SK-N-MC (cell line): Measurements from ENCODE around the gene PRELID1.
"Not testable (repeated sequence)": the region's sequence is repeated elsewhere in the genome, so short reads cannot be mapped to it uniquely, and the experiment has no call there.

Experiments used
- DNase-seq: peaks from one replicate; pipeline ENCODE4 v3.0.0-alpha.2; 2011; ENCODE audit warnings: low read depth, low spot score
- H3K27ac ChIP-seq: fragments of 200-600 bp; sonication (generic); 2 replicates; pipeline ENCODE4 v1.5.1; 2016; ENCODE audit warnings: mixed run types
- H3K36me3 ChIP-seq: fragments of 200-600 bp; sonication (generic); 2 replicates; pipeline ENCODE4 v1.6.1; 2017; ENCODE audit warnings: antibody characterized with exemption, low read length, mixed read lengths; ENCODE audit not compliant: insufficient read depth
- H3K4me3 ChIP-seq: fragments of 200-600 bp; sonication (generic); 2 replicates; pipeline ENCODE4 v1.5.1; 2016
- H3K9ac ChIP-seq: fragments of 200-600 bp; sonication (generic); 2 replicates; pipeline ENCODE4 v1.8.0; 2017; ENCODE audit warnings: mixed run types, mixed read lengths; ENCODE audit not compliant: insufficient read length
- H3K9me3 ChIP-seq: fragments of 200-600 bp; sonication (generic); 2 replicates; pipeline ENCODE4 v1.6.1; 2017; ENCODE audit warnings: low read depth, mild to moderate bottlenecking, antibody characterized with exemption, low read length, moderate library complexity, mixed read lengths
- EZH2 ChIP-seq: fragments of 200-600 bp; sonication (generic); IDR thresholded peaks from one replicate; pipeline ENCODE4 v1.6.1; 2017; ENCODE audit warnings: antibody characterized with exemption
- FOXP2 ChIP-seq: optimal IDR thresholded peaks from 2 replicates; pipeline ENCODE3; 2011; ENCODE audit warnings: mild to moderate bottlenecking, moderate library complexity; ENCODE audit not compliant: insufficient read depth; ENCODE audit errors: extremely low read length, control extremely low read depth
- POLR2AphosphoS5 ChIP-seq: IDR thresholded peaks from 2 replicates; pipeline ENCODE4 v1.6.1; 2012; ENCODE audit warnings: mild to moderate bottlenecking, low read depth, low read length, borderline replicate concordance

The PRELID1 gene, protein sequence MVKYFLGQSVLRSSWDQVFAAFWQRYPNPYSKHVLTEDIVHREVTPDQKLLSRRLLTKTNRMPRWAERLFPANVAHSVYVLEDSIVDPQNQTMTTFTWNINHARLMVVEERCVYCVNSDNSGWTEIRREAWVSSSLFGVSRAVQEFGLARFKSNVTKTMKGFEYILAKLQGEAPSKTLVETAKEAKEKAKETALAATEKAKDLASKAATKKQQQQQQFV

GRCh38 chr5:177303121-177303924 lies at the start of gene PRELID1, which contains the start of gene RAB24:
Gene PRELID1 (plus strand): TSS chr5:177303799. CDS start chr5:177303986, 187 bp downstream.
Gene RAB24 (minus strand): TSS chr5:177303719. CDS start chr5:177303288, 431 bp downstream.
- no peaks in the 10 kb centered on the region for H3K9me3 ChIP-seq
- H3K9ac ChIP-seq: peak within 1 kb of the TSS; percentile 95
- H3K36me3 ChIP-seq: peaks cover 20% of the 10 kb centered on the region
- peak within 1 kb of the TSS; percentile 44; the same call in 1 of the 2 replicates for H3K27ac ChIP-seq
- peak within 1 kb of the TSS; percentile 98 for H3K4me3 ChIP-seq
- TF ChIP-seq EZH2 (no peak), POLR2AphosphoS5 (peak; percentile 79; the same call in 1 of the 2 replicates)
- no peak for DNase-seq

DNA sequence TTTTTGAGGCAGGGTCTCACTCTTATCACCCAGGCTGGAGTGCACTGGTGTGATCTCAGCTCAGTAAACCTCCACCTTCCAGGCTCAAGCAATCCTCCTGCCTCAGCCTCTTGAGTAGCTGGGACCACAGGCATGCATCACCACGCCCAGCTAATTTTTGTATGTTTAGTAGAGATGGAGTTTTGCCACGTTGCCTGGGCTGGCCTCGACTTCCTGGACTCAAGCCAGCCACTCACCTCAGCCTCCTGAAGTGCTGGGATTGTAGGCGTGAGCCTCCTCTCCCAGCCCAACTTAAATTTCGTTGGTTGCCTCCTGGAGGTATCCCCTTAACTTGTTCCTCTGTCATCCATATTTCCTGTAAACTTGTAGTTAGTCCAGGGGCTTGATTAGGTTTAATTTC lies 47.3 kb upstream of the PRELID1 start:
- no peak overlapping the region for H3K9ac ChIP-seq
- no peak overlapping the region for H3K4me3 ChIP-seq
- TF ChIP-seq FOXP2 (no peak), POLR2AphosphoS5 (no peak), EZH2 (no peak)
- no peak overlapping the region for H3K27ac ChIP-seq
- DNase-seq: no peak
- H3K36me3 ChIP-seq: peaks cover 62% of the 10 kb centered on the region
- H3K9me3 ChIP-seq: no peaks in the 10 kb centered on the region

GRCh38 chr5:177258711-177259110 lies 44.9 kb upstream of the PRELID1 start:
- H3K4me3 ChIP-seq, H3K9me3 ChIP-seq, H3K9ac ChIP-seq, H3K27ac ChIP-seq, DNase-seq: not testable (repeated sequence)
- peaks cover 57% of the 10 kb centered on the region for H3K36me3 ChIP-seq

GRCh38 chr5:177260961-177261360 lies 42.6 kb upstream of the PRELID1 start:
- TF ChIP-seq FOXP2: no peak
- no peak for TF ChIP-seq POLR2AphosphoS5
- no peak for TF ChIP-seq EZH2
- H3K36me3 ChIP-seq: peaks cover 57% of the 10 kb centered on the region

GRCh38 chr5:177261510-177261909 lies 42.1 kb upstream of the PRELID1 start:
- TF ChIP-seq FOXP2: no peak
- TF ChIP-seq EZH2: no peak
- TF ChIP-seq POLR2AphosphoS5: no peak
- H3K9ac ChIP-seq: no peak overlapping the region
- H3K36me3 ChIP-seq: peaks cover 59% of the 10 kb centered on the region
- H3K27ac ChIP-seq: no peak overlapping the region
- H3K9me3 ChIP-seq: no peaks in the 10 kb centered on the region
- no peak for DNase-seq
- H3K4me3 ChIP-seq: no peak overlapping the region

More at GRCh38 chr5:177260961-177261360, 42.6 kb upstream of the PRELID1 start:
- Histone ChIP-seq H3K9me3 (no peaks in the 10 kb centered on the region), H3K4me3 (no peak overlapping the region), H3K9ac (no peak overlapping the region), H3K27ac (no peak overlapping the region)
- DNase-seq: no peak

GRCh38 chr5:177264178-177264577 lies 39.4 kb upstream of the PRELID1 start:
- H3K27ac ChIP-seq: no peak overlapping the region
- H3K9me3 ChIP-seq: no peaks in the 10 kb centered on the region
- DNase-seq: no peak
- no peak for TF ChIP-seq FOXP2
- TF ChIP-seq EZH2: no peak
- TF ChIP-seq POLR2AphosphoS5: no peak
- no peak overlapping the region for H3K4me3 ChIP-seq
- H3K9ac ChIP-seq: no peak overlapping the region
- peaks cover 54% of the 10 kb centered on the region for H3K36me3 ChIP-seq

- no peak for DNase-seq
- TF ChIP-seq EZH2 (no peak), FOXP2 (no peak), POLR2AphosphoS5 (no peak)
Measured at GRCh38 chr5:177265395-177265794, 38.2 kb upstream of the PRELID1 start.

GRCh38 chr5:177269232-177269895 lies 34.2 kb upstream of the PRELID1 start:
- Histone ChIP-seq H3K4me3 (no peak overlapping the region), H3K9ac (no peak overlapping the region), H3K9me3 (no peaks in the 10 kb centered on the region), H3K36me3 (peaks cover 50% of the 10 kb centered on the region), H3K27ac (no peak overlapping the region)
- DNase-seq: no peak
- no peak for TF ChIP-seq EZH2
- TF ChIP-seq FOXP2: no peak
- TF ChIP-seq POLR2AphosphoS5: no peak

More at GRCh38 chr5:177265395-177265794, 38.2 kb upstream of the PRELID1 start:
- no peak overlapping the region for H3K9ac ChIP-seq
- no peaks in the 10 kb centered on the region for H3K9me3 ChIP-seq
- no peak overlapping the region for H3K4me3 ChIP-seq
- peaks cover 55% of the 10 kb centered on the region for H3K36me3 ChIP-seq
- no peak overlapping the region for H3K27ac ChIP-seq
